Measurements from ENCODE around the gene GATAD2A.
A peak's percentile ranks its signal among the peaks of the same experiment; 100 is the strongest.

GATAD2A gene

GRCh38 chr19:19417046-19417445 lies 11.6 kb downstream of the GATAD2A start:
- DNase-seq (ENCODE audit: insufficient read length) (no peak), FAIRE-seq (no peak)
- TF ChIP-seq POLR2AphosphoS5 (IDR thresholded peaks at IDR 0.05; ENCODE audit: low read depth, low read length) (no peak), POLR2A (IDR thresholded peaks at IDR 0.05; ENCODE audit: low read depth, low read length) (no peak), TAF1 (IDR thresholded peaks at IDR 0.05; ENCODE audit: borderline replicate concordance, low read depth, low read length) (no peak)

GRCh38 chr19:19417628-19418245 lies 12.3 kb downstream of the GATAD2A start:
- FAIRE-seq (no peak), DNase-seq (ENCODE audit: insufficient read length) (no peak)
- no peak for TF ChIP-seq POLR2A (IDR thresholded peaks at IDR 0.05; ENCODE audit: low read depth, low read length)
- TF ChIP-seq POLR2AphosphoS5 (IDR thresholded peaks at IDR 0.05; ENCODE audit: low read depth, low read length): no peak
- TF ChIP-seq TAF1 (IDR thresholded peaks at IDR 0.05; ENCODE audit: borderline replicate concordance, low read depth, low read length): no peak

GRCh38 chr19:19418555-19419260 lies 13.2 kb downstream of the GATAD2A start:
- TF ChIP-seq POLR2A (IDR thresholded peaks at IDR 0.05; ENCODE audit: low read depth, low read length) (no peak), POLR2AphosphoS5 (IDR thresholded peaks at IDR 0.05; ENCODE audit: low read depth, low read length) (no peak), TAF1 (IDR thresholded peaks at IDR 0.05; ENCODE audit: borderline replicate concordance, low read depth, low read length) (no peak)
- peak; percentile 33 for FAIRE-seq
- DNase-seq (ENCODE audit: insufficient read length): no peak

DNA sequence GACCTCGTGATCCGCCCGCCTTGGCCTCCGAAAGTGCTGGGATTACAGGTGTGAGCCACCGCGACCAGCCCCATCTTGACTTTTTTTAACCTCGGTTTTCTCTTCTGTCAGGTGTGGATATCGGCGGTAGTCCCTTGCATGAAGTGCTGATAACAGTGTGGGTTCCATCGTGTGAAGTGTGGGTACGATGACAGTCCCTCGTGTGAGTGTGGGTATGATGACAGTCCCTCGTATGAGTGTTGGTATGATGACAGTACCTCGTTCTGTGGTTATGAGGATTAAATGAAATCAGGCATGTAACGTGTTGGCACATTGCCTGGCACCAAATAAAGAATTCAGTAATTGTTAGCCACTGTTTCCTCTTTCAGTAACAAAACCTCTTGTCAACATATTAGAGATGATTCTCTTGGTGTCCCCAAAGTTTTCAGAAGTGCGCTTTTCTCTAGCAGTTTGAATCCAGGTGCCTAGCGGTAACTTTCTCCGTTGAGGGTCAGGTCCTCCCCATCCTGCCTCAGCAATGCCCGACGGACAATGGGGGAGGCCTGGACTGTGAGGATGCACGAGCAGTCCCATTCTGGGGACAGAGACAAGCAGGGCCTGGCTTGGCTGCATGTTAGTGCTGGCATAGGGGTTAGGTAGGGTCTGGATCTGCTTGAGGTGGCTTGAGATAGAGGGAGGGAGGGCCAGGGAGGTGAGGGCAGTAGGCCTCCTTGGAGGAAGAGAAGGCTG lies 15.3 kb downstream of the GATAD2A start:
- FAIRE-seq: no peak
- no peak for DNase-seq (ENCODE audit: insufficient read length)

GRCh38 chr19:19421299-19421696 lies 15.8 kb downstream of the GATAD2A start:
- DNase-seq (ENCODE audit: insufficient read length) (no peak), FAIRE-seq (no peak)
- no peak for TF ChIP-seq TAF1 (IDR thresholded peaks at IDR 0.05; ENCODE audit: borderline replicate concordance, low read depth, low read length)
- TF ChIP-seq POLR2AphosphoS5 (IDR thresholded peaks at IDR 0.05; ENCODE audit: low read depth, low read length): no peak
- TF ChIP-seq POLR2A (IDR thresholded peaks at IDR 0.05; ENCODE audit: low read depth, low read length): no peak

More for the DNA sequence above, 15.3 kb downstream of the GATAD2A start:
- no peak for TF ChIP-seq POLR2A (IDR thresholded peaks at IDR 0.05; ENCODE audit: low read depth, low read length)

- TF ChIP-seq POLR2A (IDR thresholded peaks at IDR 0.05; ENCODE audit: low read depth, low read length) (no peak), POLR2AphosphoS5 (IDR thresholded peaks at IDR 0.05; ENCODE audit: low read depth, low read length) (no peak), TAF1 (IDR thresholded peaks at IDR 0.05; ENCODE audit: borderline replicate concordance, low read depth, low read length) (no peak)
- DNase-seq (ENCODE audit: insufficient read length): no peak
- FAIRE-seq: no peak
Observed at GRCh38 chr19:19422156-19422555, 16.7 kb downstream of the GATAD2A start.

GRCh38 chr19:19423322-19423721 lies 17.8 kb downstream of the GATAD2A start:
- DNase-seq (ENCODE audit: insufficient read length) (no peak), FAIRE-seq (no peak)
- TF ChIP-seq POLR2A (IDR thresholded peaks at IDR 0.05; ENCODE audit: low read depth, low read length) (no peak), TAF1 (IDR thresholded peaks at IDR 0.05; ENCODE audit: borderline replicate concordance, low read depth, low read length) (no peak), POLR2AphosphoS5 (IDR thresholded peaks at IDR 0.05; ENCODE audit: low read depth, low read length) (no peak)

- DNase-seq (ENCODE audit: insufficient read length): no peak
- no peak for TF ChIP-seq TAF1 (IDR thresholded peaks at IDR 0.05; ENCODE audit: borderline replicate concordance, low read depth, low read length)
- no peak for TF ChIP-seq POLR2AphosphoS5 (IDR thresholded peaks at IDR 0.05; ENCODE audit: low read depth, low read length)
- no peak for TF ChIP-seq POLR2A (IDR thresholded peaks at IDR 0.05; ENCODE audit: low read depth, low read length)
- no peak for FAIRE-seq
Observed at GRCh38 chr19:19425170-19425875, 19.8 kb downstream of the GATAD2A start.

DNA sequence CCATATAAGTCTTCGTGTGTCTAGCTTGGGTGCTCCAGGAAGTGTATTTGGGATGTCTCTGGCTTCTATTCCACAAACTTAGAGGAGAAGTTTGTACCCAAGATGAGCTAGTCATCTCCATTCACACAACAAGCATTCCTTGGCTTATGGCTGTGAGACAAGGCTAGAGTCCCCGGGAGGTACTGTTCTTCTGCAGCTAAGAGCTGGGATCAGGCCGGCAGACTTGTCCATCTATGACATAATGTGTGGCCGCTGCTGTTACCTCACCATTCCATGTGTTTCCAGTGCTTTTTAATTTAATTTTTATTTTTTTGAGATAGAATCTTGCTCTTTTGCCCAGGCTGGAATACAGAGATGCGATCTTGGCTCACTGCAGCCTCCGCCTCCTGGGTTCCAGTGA lies 20.7 kb downstream of the GATAD2A start:
- TF ChIP-seq TAF1 (IDR thresholded peaks at IDR 0.05; ENCODE audit: borderline replicate concordance, low read depth, low read length) (no peak), POLR2A (IDR thresholded peaks at IDR 0.05; ENCODE audit: low read depth, low read length) (no peak), POLR2AphosphoS5 (IDR thresholded peaks at IDR 0.05; ENCODE audit: low read depth, low read length) (no peak)
- no peak for DNase-seq (ENCODE audit: insufficient read length)
- no peak for FAIRE-seq

GRCh38 chr19:19426799-19427198 lies 21.3 kb downstream of the GATAD2A start:
- no peak for FAIRE-seq
- no peak for DNase-seq (ENCODE audit: insufficient read length)
- TF ChIP-seq POLR2AphosphoS5 (IDR thresholded peaks at IDR 0.05; ENCODE audit: low read depth, low read length) (no peak), POLR2A (IDR thresholded peaks at IDR 0.05; ENCODE audit: low read depth, low read length) (no peak), TAF1 (IDR thresholded peaks at IDR 0.05; ENCODE audit: borderline replicate concordance, low read depth, low read length) (no peak)

GRCh38 chr19:19427302-19427701 lies 21.8 kb downstream of the GATAD2A start:
- DNase-seq (ENCODE audit: insufficient read length): no peak
- no peak for FAIRE-seq
- TF ChIP-seq POLR2AphosphoS5 (IDR thresholded peaks at IDR 0.05; ENCODE audit: low read depth, low read length) (no peak), POLR2A (IDR thresholded peaks at IDR 0.05; ENCODE audit: low read depth, low read length) (no peak), TAF1 (IDR thresholded peaks at IDR 0.05; ENCODE audit: borderline replicate concordance, low read depth, low read length) (no peak)
